Lung (tissue), 12 donors: ENCODE results near the gene GALNT13. TPM values are rescaled to one million over a fixed set of nuclear protein-coding genes. Genes with fewer than 3 reads are reported as not detected.

ENCODE experiments used
- ATAC-seq: fragments of 200-7000 bp; cut with Tn5 transposase; one replicate; pipeline ENCODE4 v1.9.1; 2020; ENCODE audit warnings: moderate number of reproducible peaks; ENCODE audit not compliant: insufficient read depth, low FRiP score
- DNase-seq, 3 donors: peaks; one replicate each; pipeline ENCODE4 v3.0.0-alpha.2; 2013 to 2017
- H3K27ac ChIP-seq, 2 donors: one replicate each; pipeline ENCODE4 v1.5.1; 2013; ENCODE audit warnings: mild to moderate bottlenecking in 2 of 2, moderate library complexity in 2 of 2, control low read depth in 1 of 2, inconsistent platforms in 1 of 2, low read depth in 1 of 2, low read length in 1 of 2
- H3K27me3 ChIP-seq, 3 donors: one replicate each; pipeline ENCODE4 v1.5.1; 2013; ENCODE audit warnings: low read length in 2 of 3; ENCODE audit not compliant: control insufficient read depth in 3 of 3, insufficient read depth in 3 of 3
- H3K36me3 ChIP-seq, 4 donors: one replicate each; pipeline ENCODE4 v1.5.1; 2013; ENCODE audit warnings: low read length in 4 of 4, mild to moderate bottlenecking in 1 of 4, moderate library complexity in 1 of 4; ENCODE audit not compliant: control insufficient read depth in 4 of 4, insufficient read depth in 4 of 4
- H3K4me1 ChIP-seq, 5 donors: one replicate each; pipeline ENCODE4 v1.5.1; 2013; ENCODE audit warnings: low read length in 5 of 5, mild to moderate bottlenecking in 2 of 5, moderate library complexity in 1 of 5; ENCODE audit not compliant: control insufficient read depth in 5 of 5, insufficient read depth in 5 of 5
- H3K4me3 ChIP-seq: one replicate; pipeline ENCODE4 v1.5.1; 2013; ENCODE audit warnings: mild to moderate bottlenecking, control low read depth, moderate library complexity
- H3K9ac ChIP-seq, 2 donors: one replicate each; pipeline ENCODE4 v1.5.1; 2013; ENCODE audit warnings: low read length in 2 of 2, control low read depth in 1 of 2; ENCODE audit not compliant: insufficient read depth in 1 of 2
- H3K9me3 ChIP-seq, 4 donors: one replicate each; pipeline ENCODE4 v1.5.1; 2013; ENCODE audit warnings: low read length in 3 of 4, mild to moderate bottlenecking in 1 of 4, moderate library complexity in 1 of 4; ENCODE audit not compliant: control insufficient read depth in 4 of 4, insufficient read depth in 3 of 4
- WGBS, 2 donors: extraction: QIAGEN DNeasy Blood & Tissue Kit; methylation state at CpG; one replicate each; pipeline ENCODE4 v1.1.7; 2013; 5-methylcytosine and 5-hydroxymethylcytosine counted together
- polyA plus RNA-seq, 2 donors: library from polyadenylated mRNA; stranded (reverse); fragments of 200-250 nt; gene quantifications; one replicate each; pipeline ENCODE4 v1.2.1, GENCODE V29; 2013
- total RNA-seq, 2 donors: library from RNA; depleted of rRNA in 1 of 2; stranded (reverse); fragments of >200 nt in 1 of 2; gene quantifications; one replicate each; pipeline ENCODE4 v1.2.1, GENCODE V29; 2014 to 2021
- TF ChIP-seq, protein P1 (sequence below): IDR thresholded peaks from 2 replicates; pipeline ENCODE4 v1.5.1; 2012; ENCODE audit warnings: mild to moderate bottlenecking; ENCODE audit errors: control extremely low read depth, extremely low read depth
- donor health status: control.
- donor health status: control.
- donor health status: Bipolar disorder and iron deficiency.
- donor health status: healthy.
- donor health status: DM: yes; HTN: yes; CAD: no.

Gene GALNT13
- total and polyA plus RNA-seq, 4 donors: 0.57 to 3.1 (median 1.2) TPM

DNA sequence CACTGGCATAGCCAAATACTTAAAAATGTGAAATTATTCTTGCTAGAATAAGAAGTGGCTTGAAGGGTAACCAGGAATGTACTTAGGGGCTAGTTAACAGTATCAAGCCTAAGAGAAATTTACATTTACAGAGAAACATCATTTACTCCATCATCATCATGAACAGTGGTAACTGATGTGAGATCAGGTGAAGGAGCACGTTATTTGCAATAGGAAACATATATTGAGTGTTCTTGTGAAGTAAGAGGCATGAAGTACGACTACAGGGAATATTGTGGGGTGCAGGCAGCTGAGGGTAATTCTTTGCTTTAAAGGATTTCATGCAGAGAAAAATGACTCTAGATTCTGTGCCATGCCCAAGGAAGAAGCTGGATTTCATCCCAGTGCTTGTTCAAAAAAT is 220.8 kb downstream of the GALNT13 start:
- 60 to 68% methylated on average over 2 of the region's 2 CpGs for WGBS, 2 donors
- no peak for DNase-seq
- no peaks in the 10 kb centered on the region for H3K36me3 ChIP-seq
- no peak overlapping the region for H3K9ac ChIP-seq
- ATAC-seq: no peak
- no peaks in the 10 kb centered on the region for H3K4me1 ChIP-seq
- TF ChIP-seq, protein P1, sequence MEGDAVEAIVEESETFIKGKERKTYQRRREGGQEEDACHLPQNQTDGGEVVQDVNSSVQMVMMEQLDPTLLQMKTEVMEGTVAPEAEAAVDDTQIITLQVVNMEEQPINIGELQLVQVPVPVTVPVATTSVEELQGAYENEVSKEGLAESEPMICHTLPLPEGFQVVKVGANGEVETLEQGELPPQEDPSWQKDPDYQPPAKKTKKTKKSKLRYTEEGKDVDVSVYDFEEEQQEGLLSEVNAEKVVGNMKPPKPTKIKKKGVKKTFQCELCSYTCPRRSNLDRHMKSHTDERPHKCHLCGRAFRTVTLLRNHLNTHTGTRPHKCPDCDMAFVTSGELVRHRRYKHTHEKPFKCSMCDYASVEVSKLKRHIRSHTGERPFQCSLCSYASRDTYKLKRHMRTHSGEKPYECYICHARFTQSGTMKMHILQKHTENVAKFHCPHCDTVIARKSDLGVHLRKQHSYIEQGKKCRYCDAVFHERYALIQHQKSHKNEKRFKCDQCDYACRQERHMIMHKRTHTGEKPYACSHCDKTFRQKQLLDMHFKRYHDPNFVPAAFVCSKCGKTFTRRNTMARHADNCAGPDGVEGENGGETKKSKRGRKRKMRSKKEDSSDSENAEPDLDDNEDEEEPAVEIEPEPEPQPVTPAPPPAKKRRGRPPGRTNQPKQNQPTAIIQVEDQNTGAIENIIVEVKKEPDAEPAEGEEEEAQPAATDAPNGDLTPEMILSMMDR: no peak
- H3K27me3 ChIP-seq: no peaks in the 10 kb centered on the region
- H3K4me3 ChIP-seq: no peak overlapping the region
- H3K27ac ChIP-seq: no peak overlapping the region
- no peaks in the 10 kb centered on the region for H3K9me3 ChIP-seq

DNA sequence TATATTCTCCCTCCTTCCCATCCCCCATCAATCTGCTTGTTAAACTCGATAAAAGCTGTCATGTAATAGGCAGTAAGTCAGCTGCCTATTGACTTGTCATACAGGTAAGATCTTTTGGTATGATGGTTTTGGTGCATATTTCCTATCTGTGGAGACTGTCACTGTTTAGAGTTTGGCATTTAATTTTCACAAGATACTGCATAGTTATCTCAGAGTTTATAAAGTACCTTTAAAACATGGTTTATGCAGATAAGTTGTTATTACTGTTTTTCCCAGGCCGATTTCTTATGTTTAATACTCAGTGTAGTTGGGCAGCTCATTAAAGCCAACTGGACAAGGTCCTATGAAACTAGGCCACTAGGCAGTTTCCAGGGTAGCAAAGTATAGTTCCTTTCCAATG is 222.1 kb downstream of the GALNT13 start:
- ATAC-seq: no peak
- H3K9ac ChIP-seq: no peak overlapping the region
- H3K9me3 ChIP-seq: no peaks in the 10 kb centered on the region
- TF ChIP-seq, protein P1: no peak
- H3K36me3 ChIP-seq: no peaks in the 10 kb centered on the region
- H3K4me1 ChIP-seq: no peaks in the 10 kb centered on the region
- WGBS, 2 donors: 78 to 88% methylated on average over 2 of the region's 2 CpGs
- no peak overlapping the region for H3K27ac ChIP-seq
- no peak overlapping the region for H3K4me3 ChIP-seq
- no peaks in the 10 kb centered on the region for H3K27me3 ChIP-seq
- no peak for DNase-seq

DNA sequence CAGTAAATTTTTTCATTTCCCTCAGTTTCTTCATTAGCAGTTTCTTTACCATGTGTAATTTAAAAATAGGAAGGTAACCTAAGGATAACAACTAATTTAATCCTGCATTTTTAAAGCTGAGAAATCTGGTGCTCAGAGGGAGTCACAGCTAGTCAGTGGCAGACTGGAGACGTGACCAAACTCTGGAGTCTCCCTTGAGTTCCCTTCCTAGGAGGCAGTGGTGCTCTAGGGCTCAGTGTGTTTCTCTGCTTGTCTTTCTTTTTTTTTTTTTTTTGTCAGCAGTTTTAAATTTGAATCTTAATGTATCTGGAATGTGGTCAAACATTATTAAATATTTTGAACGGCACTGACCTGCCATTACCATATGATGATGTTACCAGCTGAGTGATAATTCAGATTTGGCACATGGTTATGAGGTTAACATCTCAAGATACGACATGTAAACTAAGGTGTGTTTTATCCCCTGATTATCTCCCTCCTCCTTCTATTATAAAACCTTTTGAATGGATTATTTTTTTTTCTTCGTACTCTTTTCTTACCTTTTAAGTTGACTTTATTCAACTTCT is 226.2 kb downstream of the GALNT13 start:
- H3K9me3 ChIP-seq: no peaks in the 10 kb centered on the region
- H3K36me3 ChIP-seq: no peaks in the 10 kb centered on the region
- no peaks in the 10 kb centered on the region for H3K4me1 ChIP-seq
- WGBS, 2 donors: 81 to 84% methylated on average over 4 of the region's 4 CpGs
- ATAC-seq: no peak
- no peak overlapping the region for H3K9ac ChIP-seq
- TF ChIP-seq, protein P1: no peak
- no peak overlapping the region for H3K27ac ChIP-seq
- no peak overlapping the region for H3K4me3 ChIP-seq
- DNase-seq: no peak
- no peaks in the 10 kb centered on the region for H3K27me3 ChIP-seq

DNA sequence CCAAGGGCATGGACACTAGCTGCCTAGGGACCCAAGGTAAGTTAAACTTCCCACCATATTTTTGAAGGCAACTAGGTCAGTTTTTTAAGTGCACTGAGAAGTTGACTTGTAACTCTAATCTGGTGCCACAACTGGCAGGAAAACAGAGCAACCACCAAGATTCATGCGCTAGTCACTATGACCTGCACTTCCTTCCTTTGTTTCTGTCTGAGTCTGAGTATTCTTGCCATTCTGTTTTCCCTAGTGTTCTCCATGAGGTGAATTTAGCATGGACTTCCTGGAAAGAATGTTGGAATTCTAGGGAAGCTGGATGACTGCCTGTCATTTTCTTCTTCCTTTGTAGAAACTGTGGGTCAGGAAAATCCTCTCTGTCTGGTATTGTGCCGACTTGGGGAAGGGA is 249.0 kb downstream of the GALNT13 start:
- 54 to 70% methylated on average over 2 of the region's 2 CpGs for WGBS, 2 donors
- TF ChIP-seq, protein P1: no peak
- peaks cover 0 to 15% (median 3%) of the 10 kb centered on the region in 4 donors for H3K9me3 ChIP-seq

More for the DNA sequence above, 249.0 kb downstream of the GALNT13 start:
- no peaks in the 10 kb centered on the region for H3K36me3 ChIP-seq
- DNase-seq (no peak), ATAC-seq (no peak)
- H3K27me3 ChIP-seq: no peaks in the 10 kb centered on the region
- no peaks in the 10 kb centered on the region for H3K4me1 ChIP-seq
- no peak overlapping the region for H3K4me3 ChIP-seq
- no peak overlapping the region for H3K9ac ChIP-seq
- no peak overlapping the region for H3K27ac ChIP-seq
